ENCODE measurements around the gene CILP. TPM values are rescaled to one million over a fixed set of nuclear protein-coding genes. Genes with fewer than 3 reads are reported as not detected.

CILP gene
- total RNA-seq, 1 experiment from 2014 or later, result 0.04 TPM

DNA sequence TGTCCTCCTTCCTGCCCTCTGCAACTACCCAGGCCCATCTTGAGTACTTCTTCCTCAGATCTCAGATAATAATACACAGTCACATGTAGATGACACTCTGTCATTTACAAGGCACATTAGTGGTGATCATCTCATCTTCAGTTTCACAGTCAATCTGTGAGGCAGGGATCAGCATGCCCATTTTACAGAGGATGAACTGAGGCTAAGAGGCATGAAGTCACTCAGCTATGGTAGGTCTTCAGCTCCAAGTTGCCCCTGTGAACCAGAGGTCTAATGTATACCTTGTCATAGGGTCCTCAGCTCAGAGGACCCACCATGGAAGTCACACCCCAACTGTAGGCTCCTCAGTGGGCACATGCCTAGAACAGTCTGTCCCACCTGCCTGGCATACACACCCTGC, 4.2 kb upstream of the CILP start:
- no peak overlapping the region for H3K14ac ChIP-seq (ENCODE audit: insufficient read depth, low read length)
- Mint-ChIP-seq H3K36me3 (ENCODE audit: insufficient read depth in 1 of 3, low read depth in 3 of 3) (no peaks in the 10 kb centered on the region; a peak in 1 of 7 replicates), H3K4me1 (peaks cover 10 to 16% of the 10 kb centered on the region in 2 experiments), H3K9me3 (no peaks in the 10 kb centered on the region), H3K27ac (no peak overlapping the region), H3K27me3 (ENCODE audit: low read depth) (peaks cover 1% of the 10 kb centered on the region), H3K4me3 (no peak overlapping the region)
- H2AFZ ChIP-seq (ENCODE audit: low read length), result no peak overlapping the region
- H4K5ac ChIP-seq (ENCODE audit: insufficient read length, low read depth, low read length), result no peak overlapping the region
- H3K18ac ChIP-seq (ENCODE audit: insufficient read length, low read depth, low read length), result no peak overlapping the region
- H3K27ac ChIP-seq (ENCODE audit: insufficient read length, low read depth, low read length), result no peak overlapping the region
- no peak overlapping the region for H3K23ac ChIP-seq (ENCODE audit: insufficient read length, low read depth, low read length)
- no peaks in the 10 kb centered on the region for H3K4me1 ChIP-seq (ENCODE audit: insufficient read depth, low read length)
- no peak overlapping the region for H2BK5ac ChIP-seq (ENCODE audit: insufficient read length, low read length)
- H3K23me2 ChIP-seq (ENCODE audit: insufficient read length, low read depth, low read length, poor library complexity, severe bottlenecking), result no peaks in the 10 kb centered on the region
- H4K20me1 ChIP-seq (ENCODE audit: control insufficient read depth, insufficient read depth, insufficient read length), result no peaks in the 10 kb centered on the region
- no peak overlapping the region for H3K4me2 ChIP-seq (ENCODE audit: insufficient read depth, insufficient read length, low read length)
- H2BK120ac ChIP-seq (ENCODE audit: low read depth, low read length, poor library complexity, severe bottlenecking), result no peak overlapping the region
- no peaks in the 10 kb centered on the region for H3K9me3 ChIP-seq (ENCODE audit: control insufficient read depth, low read depth, low read length)
- no peak overlapping the region for H4K8ac ChIP-seq (replicated peaks; ENCODE audit: insufficient read length, low read depth, low read length)
- no peaks in the 10 kb centered on the region for H3K79me2 ChIP-seq (ENCODE audit: insufficient read depth, low read length)
- no peak overlapping the region for H3K56ac ChIP-seq (ENCODE audit: insufficient read length, low read depth, low read length)
- H3K4ac ChIP-seq (ENCODE audit: low read depth, low read length), result no peak overlapping the region
- no peaks in the 10 kb centered on the region for H3K79me1 ChIP-seq (ENCODE audit: insufficient read depth, low read depth, low read length, poor library complexity, severe bottlenecking)
- DNase-seq, result no peak
- no peak overlapping the region for H3T11ph ChIP-seq (ENCODE audit: low read length)
- no peak overlapping the region for H2BK12ac ChIP-seq (ENCODE audit: insufficient read length, low read depth, low read length)
- no peaks in the 10 kb centered on the region for H3K27me3 ChIP-seq (ENCODE audit: insufficient read depth, low read length)
- no peak overlapping the region for H2BK15ac ChIP-seq (ENCODE audit: low read depth, low read length)
- no peak for TF ChIP-seq CTCF (conservative IDR thresholded peaks at IDR 0.05)
- H2AK5ac ChIP-seq (ENCODE audit: insufficient read length, low read length), result no peak overlapping the region
- no peak overlapping the region for H4K91ac ChIP-seq (ENCODE audit: insufficient read length, low read depth, low read length)
- H3K9ac ChIP-seq (ENCODE audit: extremely low read depth, insufficient read length, low read length), result no peak overlapping the region
- H2BK20ac ChIP-seq (ENCODE audit: low read depth, low read length, poor library complexity, severe bottlenecking), result no peak overlapping the region

All from H9 (cell line).